Uterus (tissue), 4 donors: ENCODE results near the gene SDK2. TPM values are rescaled to one million over a fixed set of nuclear protein-coding genes. Genes with fewer than 3 reads are reported as not detected.

Source experiments
- DNase-seq, 2 donors: peaks; one replicate each; pipeline ENCODE4 v3.0.0-alpha.2; 2019 to 2020
- H3K27ac ChIP-seq, 2 donors: fragments of 200-600 bp; sonication (generic); 1 replicate in 1 of 2; 2 replicates in 1 of 2; pipeline ENCODE4 v1.5.1; 2016 to 2018
- H3K27me3 ChIP-seq, 2 donors: fragments of 200-600 bp; sonication (generic); one replicate each; pipeline ENCODE4 v1.5.1; 2018 to 2019; ENCODE audit warnings: control low read depth in 1 of 2
- H3K36me3 ChIP-seq, 2 donors: fragments of 200-600 bp; sonication (generic); one replicate each; pipeline ENCODE4 v1.5.1; 2019; ENCODE audit warnings: control low read depth in 1 of 2
- H3K4me1 ChIP-seq, 2 donors: fragments of 200-600 bp; sonication (generic); one replicate each; pipeline ENCODE4 v1.5.1; 2018 to 2019; ENCODE audit warnings: control low read depth in 1 of 2
- H3K4me3 ChIP-seq, 2 donors: fragments of 200-600 bp; sonication (generic); 1 replicate in 1 of 2; 2 replicates in 1 of 2; pipeline ENCODE4 v1.5.1; 2018 to 2019; ENCODE audit warnings: mild to moderate bottlenecking in 1 of 2
- H3K9me3 ChIP-seq, 2 donors: fragments of 200-600 bp; sonication (generic); one replicate each; pipeline ENCODE4 v1.5.1; 2019; ENCODE audit warnings: control low read depth in 1 of 2
- POLR2A ChIP-seq, 2 donors: fragments of 450-650 bp; IDR thresholded peaks; one replicate each; pipeline ENCODE4 v1.6.1; 2016; ENCODE audit warnings: antibody characterized with exemption in 2 of 2, mild to moderate bottlenecking in 1 of 2, moderate library complexity in 1 of 2
- intact Hi-C: fragments of 100-400 bp; cut with DNase I; formaldehyde crosslinking; loops from one replicate; pipeline ENCODE4 v1.15.1; 2023; ENCODE audit warnings: low total_unique reads
- total RNA-seq, 4 donors: library from RNA; depleted of rRNA in 3 of 4; stranded (reverse); fragments of >200 nt in 3 of 4; gene quantifications; one replicate each; pipeline versions ENCODE4 v1.1.0 to v1.2.4, GENCODE V29; 2014 to 2023
- TF ChIP-seq, protein P1 (sequence below), 4 experiments: fragments of 200-600 bp in 2 of 4; fragments of 450-650 bp in 2 of 4; sonication (generic) in 2 of 4; IDR thresholded peaks; one replicate each; pipeline ENCODE4 v1.5.1; 2016 to 2019; ENCODE audit warnings: antibody characterized with exemption in 4 of 4, mild to moderate bottlenecking in 2 of 4, moderate library complexity in 1 of 4
- donor health status: DM: yes; HTN: yes; CAD: no.

Gene SDK2
- total RNA-seq, 4 donors from 2014 or later, result 1.1 to 5.0 TPM; not detected in 2

DNA sequence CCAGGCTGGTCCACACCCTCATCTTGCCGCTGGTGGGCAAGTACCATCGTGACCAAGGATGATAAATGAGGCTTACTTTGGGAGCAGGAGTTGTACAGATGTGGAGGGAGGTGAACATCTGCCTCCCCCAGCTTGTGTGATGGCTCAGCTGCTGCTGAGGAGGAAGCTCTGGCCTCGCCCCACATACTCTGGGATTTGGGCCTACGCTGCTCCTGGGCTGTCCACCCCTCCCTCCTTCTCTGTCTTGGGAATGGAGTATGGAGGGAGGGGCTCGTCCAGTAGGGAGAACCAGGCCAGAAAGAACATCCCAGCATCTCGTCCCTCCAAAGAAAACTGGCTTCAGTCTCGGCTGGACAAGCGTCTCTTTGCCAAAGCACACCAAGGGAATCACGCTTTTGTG, 197.6 kb downstream of the SDK2 start:
- Histone ChIP-seq H3K27ac (no peak overlapping the region), H3K27me3 (no peaks in the 10 kb centered on the region), H3K4me3 (no peak overlapping the region), H3K36me3 (no peaks in the 10 kb centered on the region), H3K4me1 (no peaks in the 10 kb centered on the region), H3K9me3 (no peaks in the 10 kb centered on the region)
- intact Hi-C loops, result no loop called here
- DNase-seq, result no peak
- no peak for TF ChIP-seq POLR2A (IDR thresholded peaks at IDR 0.05)
- TF ChIP-seq, protein P1, sequence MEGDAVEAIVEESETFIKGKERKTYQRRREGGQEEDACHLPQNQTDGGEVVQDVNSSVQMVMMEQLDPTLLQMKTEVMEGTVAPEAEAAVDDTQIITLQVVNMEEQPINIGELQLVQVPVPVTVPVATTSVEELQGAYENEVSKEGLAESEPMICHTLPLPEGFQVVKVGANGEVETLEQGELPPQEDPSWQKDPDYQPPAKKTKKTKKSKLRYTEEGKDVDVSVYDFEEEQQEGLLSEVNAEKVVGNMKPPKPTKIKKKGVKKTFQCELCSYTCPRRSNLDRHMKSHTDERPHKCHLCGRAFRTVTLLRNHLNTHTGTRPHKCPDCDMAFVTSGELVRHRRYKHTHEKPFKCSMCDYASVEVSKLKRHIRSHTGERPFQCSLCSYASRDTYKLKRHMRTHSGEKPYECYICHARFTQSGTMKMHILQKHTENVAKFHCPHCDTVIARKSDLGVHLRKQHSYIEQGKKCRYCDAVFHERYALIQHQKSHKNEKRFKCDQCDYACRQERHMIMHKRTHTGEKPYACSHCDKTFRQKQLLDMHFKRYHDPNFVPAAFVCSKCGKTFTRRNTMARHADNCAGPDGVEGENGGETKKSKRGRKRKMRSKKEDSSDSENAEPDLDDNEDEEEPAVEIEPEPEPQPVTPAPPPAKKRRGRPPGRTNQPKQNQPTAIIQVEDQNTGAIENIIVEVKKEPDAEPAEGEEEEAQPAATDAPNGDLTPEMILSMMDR (IDR thresholded peaks at IDR 0.05), result no peak

DNA sequence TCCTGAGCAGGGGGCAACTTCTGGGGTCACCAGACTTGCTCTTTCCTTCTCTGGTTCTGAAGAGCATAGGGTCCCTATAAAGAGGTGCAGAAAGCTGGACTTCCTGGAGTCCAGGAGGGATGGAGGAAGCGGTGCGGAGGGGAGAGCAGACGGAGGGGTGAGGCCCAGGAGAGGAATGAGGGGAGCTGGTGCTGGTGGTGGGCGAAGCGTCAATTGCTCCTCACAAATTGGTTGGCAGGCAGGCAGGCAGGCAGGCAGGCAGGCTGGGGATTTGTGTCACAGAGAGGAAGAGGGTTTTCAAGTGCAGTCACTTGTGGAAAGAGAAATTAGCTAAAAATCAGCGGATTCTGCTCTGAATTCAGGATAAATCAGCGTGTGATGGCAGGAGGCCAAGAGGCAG, 198.8 kb downstream of the SDK2 start:
- H3K4me1 ChIP-seq, result no peaks in the 10 kb centered on the region
- H3K9me3 ChIP-seq, result no peaks in the 10 kb centered on the region
- no peak for DNase-seq
- TF ChIP-seq, protein P1 (IDR thresholded peaks at IDR 0.05), result no peak
- TF ChIP-seq POLR2A (IDR thresholded peaks at IDR 0.05), result no peak
- intact Hi-C loops, result no loop called here
- H3K36me3 ChIP-seq, result no peaks in the 10 kb centered on the region
- no peak overlapping the region for H3K27ac ChIP-seq
- no peaks in the 10 kb centered on the region for H3K27me3 ChIP-seq
- no peak overlapping the region for H3K4me3 ChIP-seq

DNA sequence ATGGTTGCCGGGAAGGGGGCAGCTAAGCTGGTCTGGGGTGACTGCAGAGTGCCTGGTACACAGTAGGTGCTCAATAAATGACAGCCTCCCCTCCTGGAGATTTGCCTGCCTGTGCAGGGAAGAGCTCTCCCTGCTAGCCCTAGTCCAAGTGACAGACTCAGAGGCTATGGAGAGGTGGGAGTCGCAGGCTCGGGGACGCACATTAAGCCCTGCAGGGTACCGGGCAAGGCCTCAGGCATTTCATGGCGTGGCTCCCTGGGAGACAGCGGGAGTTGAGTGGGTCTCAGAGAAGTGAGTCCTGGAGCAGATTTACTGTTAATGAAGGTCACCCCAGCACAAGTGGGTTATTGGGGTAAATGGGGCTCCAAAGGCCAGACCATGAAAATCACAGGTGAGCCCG, 200.2 kb downstream of the SDK2 start:
- Histone ChIP-seq H3K4me3 (no peak overlapping the region), H3K4me1 (no peaks in the 10 kb centered on the region), H3K36me3 (no peaks in the 10 kb centered on the region), H3K9me3 (no peaks in the 10 kb centered on the region), H3K27ac (no peak overlapping the region), H3K27me3 (no peaks in the 10 kb centered on the region)
- intact Hi-C loops, result no loop called here
- DNase-seq, result no peak
- TF ChIP-seq, protein P1 (IDR thresholded peaks at IDR 0.05), result no peak
- no peak for TF ChIP-seq POLR2A (IDR thresholded peaks at IDR 0.05)

DNA sequence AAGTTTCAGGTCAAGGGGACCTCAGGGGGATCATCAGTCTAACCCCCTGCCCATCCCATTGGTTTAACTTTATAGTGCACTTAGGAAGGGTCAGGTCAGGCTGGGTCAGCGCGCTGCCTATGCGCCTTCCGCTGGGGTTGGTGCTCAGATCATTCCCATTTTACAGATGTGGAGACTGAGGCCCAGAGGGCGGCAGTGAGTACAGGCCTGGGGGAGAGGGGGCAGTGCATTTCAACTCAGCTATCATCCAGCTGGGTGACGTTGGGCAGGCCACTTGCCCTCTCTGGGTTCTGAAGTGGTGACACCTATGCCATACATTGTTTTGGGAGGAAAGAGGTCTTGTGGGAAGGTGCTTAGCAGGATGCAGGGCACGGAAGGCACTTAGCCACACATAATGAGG, 204.6 kb downstream of the SDK2 start:
- intact Hi-C loops, result no loop called here

DNA sequence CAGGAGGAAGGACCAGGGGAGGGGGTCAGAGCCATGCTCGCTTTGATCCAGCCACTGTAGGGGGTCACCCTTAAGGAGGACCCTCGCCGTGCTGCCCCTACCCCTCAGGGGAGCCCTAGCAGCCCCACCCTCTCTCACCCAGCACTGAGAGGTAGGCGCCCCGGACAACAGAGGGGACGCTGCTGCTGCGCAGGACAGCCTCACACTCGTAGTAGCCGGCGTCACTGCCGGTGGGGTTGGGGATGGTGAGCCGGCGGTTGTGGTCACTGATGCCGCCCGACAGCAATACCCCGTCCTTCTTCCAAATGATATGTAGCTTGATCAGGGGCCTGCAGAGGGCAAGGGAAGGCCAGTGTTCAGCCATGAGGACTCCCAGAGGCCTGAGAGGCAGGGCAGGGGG, 206.4 kb downstream of the SDK2 start:
- no peaks in the 10 kb centered on the region for H3K36me3 ChIP-seq
- H3K27ac ChIP-seq, result no peak overlapping the region
- DNase-seq, result no peak
- no peak overlapping the region for H3K4me3 ChIP-seq
- no peaks in the 10 kb centered on the region for H3K4me1 ChIP-seq
- no peaks in the 10 kb centered on the region for H3K9me3 ChIP-seq
- no peak for TF ChIP-seq POLR2A (IDR thresholded peaks at IDR 0.05)
- TF ChIP-seq, protein P1 (IDR thresholded peaks at IDR 0.05), result no peak
- intact Hi-C loops, result no loop called here
- H3K27me3 ChIP-seq, result no peaks in the 10 kb centered on the region

More for the DNA sequence above, 204.6 kb downstream of the SDK2 start:
- Histone ChIP-seq H3K4me1 (no peaks in the 10 kb centered on the region), H3K27ac (no peak overlapping the region), H3K36me3 (no peaks in the 10 kb centered on the region), H3K4me3 (no peak overlapping the region), H3K27me3 (no peaks in the 10 kb centered on the region), H3K9me3 (no peaks in the 10 kb centered on the region)
- TF ChIP-seq, protein P1 (IDR thresholded peaks at IDR 0.05), result no peak
- TF ChIP-seq POLR2A (IDR thresholded peaks at IDR 0.05), result no peak
- DNase-seq, result no peak
